ENCODE results near the gene LRP6. TPM values are rescaled to one million over a fixed set of nuclear protein-coding genes. Genes with fewer than 3 reads are reported as not detected.

LRP6 gene
- total RNA-seq, 1 experiment from 2014 or later, result 72.8 TPM

- no peak for TF ChIP-seq E2F4 (CRISPR knock-in tag; IDR thresholded peaks at IDR 0.05; ENCODE audit: borderline replicate concordance, low read depth)
These were observed 88.3 kb downstream of the LRP6 start (continued) for GRCh38 chr12:12178559-12178958.

GRCh38 chr12:12176402-12176801 lies 90.4 kb downstream of the LRP6 start:
- no peak for TF ChIP-seq ATF1 (CRISPR knock-in tag; IDR thresholded peaks at IDR 0.05)
- no peak for TF ChIP-seq SMAD4 (CRISPR knock-in tag; IDR thresholded peaks at IDR 0.05)
- TF ChIP-seq, protein P1, sequence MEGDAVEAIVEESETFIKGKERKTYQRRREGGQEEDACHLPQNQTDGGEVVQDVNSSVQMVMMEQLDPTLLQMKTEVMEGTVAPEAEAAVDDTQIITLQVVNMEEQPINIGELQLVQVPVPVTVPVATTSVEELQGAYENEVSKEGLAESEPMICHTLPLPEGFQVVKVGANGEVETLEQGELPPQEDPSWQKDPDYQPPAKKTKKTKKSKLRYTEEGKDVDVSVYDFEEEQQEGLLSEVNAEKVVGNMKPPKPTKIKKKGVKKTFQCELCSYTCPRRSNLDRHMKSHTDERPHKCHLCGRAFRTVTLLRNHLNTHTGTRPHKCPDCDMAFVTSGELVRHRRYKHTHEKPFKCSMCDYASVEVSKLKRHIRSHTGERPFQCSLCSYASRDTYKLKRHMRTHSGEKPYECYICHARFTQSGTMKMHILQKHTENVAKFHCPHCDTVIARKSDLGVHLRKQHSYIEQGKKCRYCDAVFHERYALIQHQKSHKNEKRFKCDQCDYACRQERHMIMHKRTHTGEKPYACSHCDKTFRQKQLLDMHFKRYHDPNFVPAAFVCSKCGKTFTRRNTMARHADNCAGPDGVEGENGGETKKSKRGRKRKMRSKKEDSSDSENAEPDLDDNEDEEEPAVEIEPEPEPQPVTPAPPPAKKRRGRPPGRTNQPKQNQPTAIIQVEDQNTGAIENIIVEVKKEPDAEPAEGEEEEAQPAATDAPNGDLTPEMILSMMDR (IDR thresholded peaks at IDR 0.05), result no peak
- TF ChIP-seq, protein P2, sequence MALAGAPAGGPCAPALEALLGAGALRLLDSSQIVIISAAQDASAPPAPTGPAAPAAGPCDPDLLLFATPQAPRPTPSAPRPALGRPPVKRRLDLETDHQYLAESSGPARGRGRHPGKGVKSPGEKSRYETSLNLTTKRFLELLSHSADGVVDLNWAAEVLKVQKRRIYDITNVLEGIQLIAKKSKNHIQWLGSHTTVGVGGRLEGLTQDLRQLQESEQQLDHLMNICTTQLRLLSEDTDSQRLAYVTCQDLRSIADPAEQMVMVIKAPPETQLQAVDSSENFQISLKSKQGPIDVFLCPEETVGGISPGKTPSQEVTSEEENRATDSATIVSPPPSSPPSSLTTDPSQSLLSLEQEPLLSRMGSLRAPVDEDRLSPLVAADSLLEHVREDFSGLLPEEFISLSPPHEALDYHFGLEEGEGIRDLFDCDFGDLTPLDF (CRISPR knock-in tag; IDR thresholded peaks at IDR 0.05), result no peak
- no peak for TF ChIP-seq NR1H2 (CRISPR knock-in tag; IDR thresholded peaks at IDR 0.05)
- TF ChIP-seq, protein P3, sequence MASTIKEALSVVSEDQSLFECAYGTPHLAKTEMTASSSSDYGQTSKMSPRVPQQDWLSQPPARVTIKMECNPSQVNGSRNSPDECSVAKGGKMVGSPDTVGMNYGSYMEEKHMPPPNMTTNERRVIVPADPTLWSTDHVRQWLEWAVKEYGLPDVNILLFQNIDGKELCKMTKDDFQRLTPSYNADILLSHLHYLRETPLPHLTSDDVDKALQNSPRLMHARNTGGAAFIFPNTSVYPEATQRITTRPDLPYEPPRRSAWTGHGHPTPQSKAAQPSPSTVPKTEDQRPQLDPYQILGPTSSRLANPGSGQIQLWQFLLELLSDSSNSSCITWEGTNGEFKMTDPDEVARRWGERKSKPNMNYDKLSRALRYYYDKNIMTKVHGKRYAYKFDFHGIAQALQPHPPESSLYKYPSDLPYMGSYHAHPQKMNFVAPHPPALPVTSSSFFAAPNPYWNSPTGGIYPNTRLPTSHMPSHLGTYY (CRISPR knock-in tag; IDR thresholded peaks at IDR 0.05), result no peak
- no peak for TF ChIP-seq STAT6 (CRISPR knock-in tag; conservative IDR thresholded peaks at IDR 0.05; ENCODE audit: low read depth)
- TF ChIP-seq, protein P4, sequence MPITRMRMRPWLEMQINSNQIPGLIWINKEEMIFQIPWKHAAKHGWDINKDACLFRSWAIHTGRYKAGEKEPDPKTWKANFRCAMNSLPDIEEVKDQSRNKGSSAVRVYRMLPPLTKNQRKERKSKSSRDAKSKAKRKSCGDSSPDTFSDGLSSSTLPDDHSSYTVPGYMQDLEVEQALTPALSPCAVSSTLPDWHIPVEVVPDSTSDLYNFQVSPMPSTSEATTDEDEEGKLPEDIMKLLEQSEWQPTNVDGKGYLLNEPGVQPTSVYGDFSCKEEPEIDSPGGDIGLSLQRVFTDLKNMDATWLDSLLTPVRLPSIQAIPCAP (CRISPR knock-in tag; IDR thresholded peaks at IDR 0.05), result no peak
- TF ChIP-seq EMX1 (CRISPR knock-in tag; IDR thresholded peaks at IDR 0.05), result no peak
- TF ChIP-seq ZBTB21 (CRISPR knock-in tag; IDR thresholded peaks at IDR 0.05; ENCODE audit: borderline replicate concordance), result no peak
- TF ChIP-seq ZNF138 (CRISPR knock-in tag; conservative IDR thresholded peaks at IDR 0.05), result no peak
- TF ChIP-seq GRHL2 (CRISPR knock-in tag; IDR thresholded peaks at IDR 0.05; ENCODE audit: insufficient replicate concordance, severe bottlenecking), result no peak
- TF ChIP-seq ZNF416 (CRISPR knock-in tag; IDR thresholded peaks at IDR 0.05), result no peak
- POLR2A ChIA-PET, result no interaction called here
- Mint-ChIP-seq H3K27ac (no peak overlapping the region; the same call in 1 of the 2 replicates), H3K4me1 (no peaks in the 10 kb centered on the region), H3K4me3 (no peak overlapping the region), H3K9me3 (no peaks in the 10 kb centered on the region), H3K36me3 (peaks cover 13% of the 10 kb centered on the region), H3K27me3 (ENCODE audit: low read depth) (no peaks in the 10 kb centered on the region)
- ATAC-seq (no peak), DNase-seq (ENCODE audit: low spot score) (no peak)
- CTCF ChIA-PET, result no interaction called here

DNA sequence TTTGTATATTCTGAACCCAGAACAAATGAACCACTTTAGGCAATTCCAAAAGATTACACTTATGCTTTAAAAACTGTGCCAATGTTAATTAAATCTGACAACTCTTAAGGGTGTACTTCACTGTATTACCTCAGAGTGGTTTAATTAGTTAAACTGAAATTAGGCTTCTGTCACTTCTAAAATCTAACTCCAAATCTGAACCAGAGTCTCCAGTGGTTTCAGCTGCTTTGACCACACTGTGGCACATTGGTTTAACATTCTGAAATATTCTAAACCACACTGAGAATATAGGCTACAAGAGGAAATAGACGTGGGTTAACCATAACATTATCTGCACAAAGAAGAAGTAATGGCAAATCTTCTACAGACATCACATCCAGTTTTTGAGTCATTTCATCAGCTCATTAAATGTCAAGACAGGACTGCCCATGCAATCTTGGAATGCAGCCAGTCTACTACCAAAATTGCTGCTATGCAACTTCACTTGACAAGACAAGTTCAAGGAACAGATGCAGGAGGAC lies 94.8 kb downstream of the LRP6 start:
- DNase-seq (ENCODE audit: low spot score), result no peak
- CTCF ChIA-PET, result no interaction called here
- H3K9me3 Mint-ChIP-seq, result no peaks in the 10 kb centered on the region
- no peak overlapping the region for H3K4me3 Mint-ChIP-seq
- ATAC-seq, result no peak
- H3K27ac Mint-ChIP-seq, result no peak overlapping the region
- no peaks in the 10 kb centered on the region for H3K36me3 Mint-ChIP-seq
- no peaks in the 10 kb centered on the region for H3K27me3 Mint-ChIP-seq (ENCODE audit: low read depth)
- H3K4me1 Mint-ChIP-seq, result peaks cover 6% of the 10 kb centered on the region
- POLR2A ChIA-PET, result no interaction called here
- no peak for TF ChIP-seq FOXJ3 (CRISPR knock-in tag; IDR thresholded peaks at IDR 0.05; ENCODE audit: borderline replicate concordance)
- TF ChIP-seq, protein P1 (IDR thresholded peaks at IDR 0.05), result no peak
- no peak for TF ChIP-seq E2F4 (CRISPR knock-in tag; IDR thresholded peaks at IDR 0.05; ENCODE audit: borderline replicate concordance, low read depth)
- TF ChIP-seq NR3C1 (CRISPR knock-in tag; conservative IDR thresholded peaks at IDR 0.05; ENCODE audit: low read depth), result no peak
- no peak for TF ChIP-seq ZNF121 (CRISPR knock-in tag; IDR thresholded peaks at IDR 0.05)
- no peak for TF ChIP-seq GABPB1 (CRISPR knock-in tag; IDR thresholded peaks at IDR 0.05)
- no peak for TF ChIP-seq NFYB (CRISPR knock-in tag; conservative IDR thresholded peaks at IDR 0.05; ENCODE audit: low read depth)
- TF ChIP-seq, protein P5, sequence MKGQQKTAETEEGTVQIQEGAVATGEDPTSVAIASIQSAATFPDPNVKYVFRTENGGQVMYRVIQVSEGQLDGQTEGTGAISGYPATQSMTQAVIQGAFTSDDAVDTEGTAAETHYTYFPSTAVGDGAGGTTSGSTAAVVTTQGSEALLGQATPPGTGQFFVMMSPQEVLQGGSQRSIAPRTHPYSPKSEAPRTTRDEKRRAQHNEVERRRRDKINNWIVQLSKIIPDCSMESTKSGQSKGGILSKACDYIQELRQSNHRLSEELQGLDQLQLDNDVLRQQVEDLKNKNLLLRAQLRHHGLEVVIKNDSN (CRISPR knock-in tag; IDR thresholded peaks at IDR 0.05), result no peak

All from WTC11 (cell line).